GM23338 (cell line): ENCODE measurements around the gene MTA1.

Experiments used
- CTCF ChIP-seq, 2 experiments: fragments of 200-600 bp in 1 of 2; sonication (generic) in 1 of 2; conservative IDR thresholded peaks; 2 replicates each; pipeline versions ENCODE4 v1.5.1 to v1.6.1; 2016 to 2017; ENCODE audit warnings: antibody characterized with exemption in 2 of 2, low read depth in 2 of 2, mild to moderate bottlenecking in 2 of 2, moderate library complexity in 1 of 2
- EZH2 ChIP-seq: fragments of 200-600 bp; sonication (generic); IDR thresholded peaks from one replicate; pipeline ENCODE4 v1.8.0; 2017; ENCODE audit warnings: antibody characterized with exemption, mild to moderate bottlenecking, low read depth; ENCODE audit not compliant: unreplicated experiment
- EZH2phosphoT487 ChIP-seq: fragments of 200-600 bp; sonication (generic); IDR thresholded peaks from one replicate; pipeline ENCODE4 v1.8.1; 2018; ENCODE audit warnings: antibody characterized with exemption; ENCODE audit not compliant: unreplicated experiment
- POLR2AphosphoS5 ChIP-seq: IDR thresholded peaks from 2 replicates; pipeline ENCODE4 v1.6.1; 2016; ENCODE audit warnings: antibody characterized with exemption, low read depth
- ZNF331 ChIP-seq: fragments of 250-450 bp; sonication (Bioruptor Pico); IDR thresholded peaks from 2 replicates; pipeline ENCODE4 v1.5.0; 2020; ENCODE audit warnings: low read depth, mild to moderate bottlenecking, moderate library complexity
- TF ChIP-seq, protein P1 (sequence below): IDR thresholded peaks from one replicate; pipeline ENCODE4 v1.6.1; 2018; ENCODE audit warnings: antibody characterized with exemption; ENCODE audit not compliant: unreplicated experiment

GRCh38 chr14:105458571-105458970 lies 38.9 kb downstream of the MTA1 start:
- TF ChIP-seq EZH2phosphoT487 (no peak), CTCF (conservative IDR thresholded peaks at IDR 0.05; ENCODE audit: low read depth in 2 of 2) (no peak), ZNF331 (CRISPR knock-in tag) (no peak), POLR2AphosphoS5 (no peak), EZH2 (no peak)
- TF ChIP-seq, protein P1, sequence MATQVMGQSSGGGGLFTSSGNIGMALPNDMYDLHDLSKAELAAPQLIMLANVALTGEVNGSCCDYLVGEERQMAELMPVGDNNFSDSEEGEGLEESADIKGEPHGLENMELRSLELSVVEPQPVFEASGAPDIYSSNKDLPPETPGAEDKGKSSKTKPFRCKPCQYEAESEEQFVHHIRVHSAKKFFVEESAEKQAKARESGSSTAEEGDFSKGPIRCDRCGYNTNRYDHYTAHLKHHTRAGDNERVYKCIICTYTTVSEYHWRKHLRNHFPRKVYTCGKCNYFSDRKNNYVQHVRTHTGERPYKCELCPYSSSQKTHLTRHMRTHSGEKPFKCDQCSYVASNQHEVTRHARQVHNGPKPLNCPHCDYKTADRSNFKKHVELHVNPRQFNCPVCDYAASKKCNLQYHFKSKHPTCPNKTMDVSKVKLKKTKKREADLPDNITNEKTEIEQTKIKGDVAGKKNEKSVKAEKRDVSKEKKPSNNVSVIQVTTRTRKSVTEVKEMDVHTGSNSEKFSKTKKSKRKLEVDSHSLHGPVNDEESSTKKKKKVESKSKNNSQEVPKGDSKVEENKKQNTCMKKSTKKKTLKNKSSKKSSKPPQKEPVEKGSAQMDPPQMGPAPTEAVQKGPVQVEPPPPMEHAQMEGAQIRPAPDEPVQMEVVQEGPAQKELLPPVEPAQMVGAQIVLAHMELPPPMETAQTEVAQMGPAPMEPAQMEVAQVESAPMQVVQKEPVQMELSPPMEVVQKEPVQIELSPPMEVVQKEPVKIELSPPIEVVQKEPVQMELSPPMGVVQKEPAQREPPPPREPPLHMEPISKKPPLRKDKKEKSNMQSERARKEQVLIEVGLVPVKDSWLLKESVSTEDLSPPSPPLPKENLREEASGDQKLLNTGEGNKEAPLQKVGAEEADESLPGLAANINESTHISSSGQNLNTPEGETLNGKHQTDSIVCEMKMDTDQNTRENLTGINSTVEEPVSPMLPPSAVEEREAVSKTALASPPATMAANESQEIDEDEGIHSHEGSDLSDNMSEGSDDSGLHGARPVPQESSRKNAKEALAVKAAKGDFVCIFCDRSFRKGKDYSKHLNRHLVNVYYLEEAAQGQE = no peak
